Lower lobe of right lung (tissue), 2 donors: ENCODE data around the gene CLCN1. TPM values are rescaled to one million over a fixed set of nuclear protein-coding genes. Genes with fewer than 3 reads are reported as not detected.

Experiments used
- ATAC-seq, 2 donors: fragments of 200-7000 bp; cut with Tn5 transposase; one replicate each; pipeline ENCODE4 v1.9.1; 2020 to 2022; ENCODE audit warnings: mild to moderate bottlenecking in 2 of 2, moderate library complexity in 2 of 2
- DNase-seq: peaks from one replicate; pipeline ENCODE4 v3.0.0-alpha.2; 2020
- H3K27ac ChIP-seq: fragments of 200-600 bp; one replicate; pipeline ENCODE4 v1.8.0; 2022
- H3K27me3 ChIP-seq: fragments of 200-600 bp; one replicate; pipeline ENCODE4 v1.8.0; 2022; ENCODE audit warnings: low read depth
- H3K36me3 ChIP-seq: fragments of 200-600 bp; one replicate; pipeline ENCODE4 v1.8.0; 2022; ENCODE audit warnings: mild to moderate bottlenecking
- H3K4me1 ChIP-seq: fragments of 200-600 bp; one replicate; pipeline ENCODE4 v1.8.0; 2022
- H3K4me3 ChIP-seq: fragments of 200-600 bp; one replicate; pipeline ENCODE4 v1.8.0; 2022; ENCODE audit warnings: mild to moderate bottlenecking
- H3K9me3 ChIP-seq: fragments of 200-600 bp; one replicate; pipeline ENCODE4 v1.8.0; 2022
- intact Hi-C: fragments of 100-400 bp; cut with DNase I; formaldehyde crosslinking; loops from one replicate; pipeline ENCODE4 v1.11.0; 2022
- total RNA-seq: library from RNA; stranded (reverse); fragmentation: NEBNext Ultra II Directional; extraction: Animal tissue kit (Norgen Biotek cat#: 25700); gene quantifications from one replicate; pipeline ENCODE4 v1.2.1, GENCODE V29; 2021
- TF ChIP-seq, protein P1 (sequence below): fragments of 200-600 bp; IDR thresholded peaks from one replicate; pipeline ENCODE4 v1.8.0; 2022; ENCODE audit warnings: antibody characterized with exemption, mild to moderate bottlenecking
- donor health status: DM: no; HTN: yes; CAD: no; lungs with severe emphysema.

The CLCN1 gene
- total RNA-seq, 1 donor from 2014 or later = not detected

DNA sequence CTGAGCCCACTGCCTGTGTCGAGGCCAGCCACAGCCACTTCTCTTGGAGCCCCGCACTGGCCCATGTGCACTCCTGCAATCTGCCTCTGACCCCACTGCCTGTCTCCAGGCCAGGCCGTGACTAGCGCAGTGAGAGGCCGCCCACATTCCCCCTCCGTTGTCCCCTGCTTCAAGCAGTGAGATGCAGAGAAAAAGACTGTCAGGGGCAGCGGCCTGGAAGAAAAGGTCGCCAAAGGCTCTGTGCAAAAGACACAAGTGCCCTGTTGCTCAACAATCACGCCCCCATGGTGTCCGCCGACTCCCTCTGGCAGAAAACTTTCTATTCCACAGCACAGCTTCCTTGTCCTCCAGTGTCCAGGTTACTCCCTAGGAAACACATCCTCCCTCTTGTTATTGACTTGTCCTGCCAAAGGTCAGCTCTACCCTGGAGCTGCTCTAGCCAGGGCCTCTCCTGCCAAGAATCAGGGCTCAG lies 36.7 kb downstream of the CLCN1 start:
- Histone ChIP-seq H3K27ac (no peak overlapping the region), H3K4me1 (no peaks in the 10 kb centered on the region), H3K9me3 (no peaks in the 10 kb centered on the region), H3K4me3 (no peak overlapping the region), H3K36me3 (no peaks in the 10 kb centered on the region), H3K27me3 (no peaks in the 10 kb centered on the region)
- no peak for DNase-seq
- TF ChIP-seq, protein P1, sequence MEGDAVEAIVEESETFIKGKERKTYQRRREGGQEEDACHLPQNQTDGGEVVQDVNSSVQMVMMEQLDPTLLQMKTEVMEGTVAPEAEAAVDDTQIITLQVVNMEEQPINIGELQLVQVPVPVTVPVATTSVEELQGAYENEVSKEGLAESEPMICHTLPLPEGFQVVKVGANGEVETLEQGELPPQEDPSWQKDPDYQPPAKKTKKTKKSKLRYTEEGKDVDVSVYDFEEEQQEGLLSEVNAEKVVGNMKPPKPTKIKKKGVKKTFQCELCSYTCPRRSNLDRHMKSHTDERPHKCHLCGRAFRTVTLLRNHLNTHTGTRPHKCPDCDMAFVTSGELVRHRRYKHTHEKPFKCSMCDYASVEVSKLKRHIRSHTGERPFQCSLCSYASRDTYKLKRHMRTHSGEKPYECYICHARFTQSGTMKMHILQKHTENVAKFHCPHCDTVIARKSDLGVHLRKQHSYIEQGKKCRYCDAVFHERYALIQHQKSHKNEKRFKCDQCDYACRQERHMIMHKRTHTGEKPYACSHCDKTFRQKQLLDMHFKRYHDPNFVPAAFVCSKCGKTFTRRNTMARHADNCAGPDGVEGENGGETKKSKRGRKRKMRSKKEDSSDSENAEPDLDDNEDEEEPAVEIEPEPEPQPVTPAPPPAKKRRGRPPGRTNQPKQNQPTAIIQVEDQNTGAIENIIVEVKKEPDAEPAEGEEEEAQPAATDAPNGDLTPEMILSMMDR = no peak
- intact Hi-C loops = no loop called here
- ATAC-seq = no peak

DNA sequence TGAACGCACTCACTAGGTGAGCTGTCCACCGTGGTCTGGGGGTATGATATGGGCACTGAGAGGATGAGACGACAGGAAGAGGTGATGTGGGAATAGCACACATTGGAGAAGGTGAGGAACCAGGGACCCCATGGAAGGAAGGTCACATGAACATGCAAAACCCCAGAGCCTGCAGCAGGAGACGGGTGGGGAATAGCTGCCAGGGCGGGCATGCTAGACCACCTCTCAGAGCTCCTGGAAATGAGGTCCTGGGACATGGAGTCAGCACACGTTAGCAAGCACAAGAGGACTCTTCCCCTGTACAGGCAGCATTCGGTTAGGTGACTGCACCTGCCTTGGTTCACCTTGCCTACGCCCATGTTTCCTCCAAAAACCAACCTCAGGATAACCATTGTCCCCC lies 38.5 kb downstream of the CLCN1 start:
- Histone ChIP-seq H3K4me3 (no peak overlapping the region), H3K27ac (no peak overlapping the region), H3K27me3 (no peaks in the 10 kb centered on the region), H3K36me3 (no peaks in the 10 kb centered on the region), H3K4me1 (no peaks in the 10 kb centered on the region), H3K9me3 (no peaks in the 10 kb centered on the region)
- ATAC-seq (no peak), DNase-seq (no peak)
- intact Hi-C loops = no loop called here
- TF ChIP-seq, protein P1 = no peak

DNA sequence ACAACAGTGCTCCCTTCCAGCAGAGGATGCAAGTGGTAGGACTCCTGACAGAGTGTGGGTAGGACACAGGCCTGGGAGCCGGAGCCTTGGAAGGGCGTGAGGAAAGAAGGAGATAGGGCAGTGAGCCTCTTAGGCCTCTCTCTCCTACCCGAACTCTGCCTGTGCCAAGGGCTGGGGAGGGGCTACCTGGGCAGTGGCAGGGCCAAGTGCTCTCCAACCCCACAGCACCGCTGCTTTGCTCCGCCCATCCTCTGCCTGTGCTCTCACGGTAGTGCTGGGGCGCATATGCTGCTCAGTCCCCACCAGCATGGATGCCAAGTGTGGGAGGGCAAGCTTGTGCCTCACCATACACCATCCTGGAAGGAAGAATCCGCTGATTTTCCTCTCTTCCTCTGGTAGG lies 39.1 kb downstream of the CLCN1 start:
- no peak overlapping the region for H3K27ac ChIP-seq
- H3K9me3 ChIP-seq = no peaks in the 10 kb centered on the region
- intact Hi-C loops = no loop called here
- H3K36me3 ChIP-seq = no peaks in the 10 kb centered on the region
- DNase-seq (no peak), ATAC-seq (peak; percentile 70 to 80)
- no peak overlapping the region for H3K4me3 ChIP-seq
- H3K27me3 ChIP-seq = no peaks in the 10 kb centered on the region
- TF ChIP-seq, protein P1 = no peak
- no peaks in the 10 kb centered on the region for H3K4me1 ChIP-seq

DNA sequence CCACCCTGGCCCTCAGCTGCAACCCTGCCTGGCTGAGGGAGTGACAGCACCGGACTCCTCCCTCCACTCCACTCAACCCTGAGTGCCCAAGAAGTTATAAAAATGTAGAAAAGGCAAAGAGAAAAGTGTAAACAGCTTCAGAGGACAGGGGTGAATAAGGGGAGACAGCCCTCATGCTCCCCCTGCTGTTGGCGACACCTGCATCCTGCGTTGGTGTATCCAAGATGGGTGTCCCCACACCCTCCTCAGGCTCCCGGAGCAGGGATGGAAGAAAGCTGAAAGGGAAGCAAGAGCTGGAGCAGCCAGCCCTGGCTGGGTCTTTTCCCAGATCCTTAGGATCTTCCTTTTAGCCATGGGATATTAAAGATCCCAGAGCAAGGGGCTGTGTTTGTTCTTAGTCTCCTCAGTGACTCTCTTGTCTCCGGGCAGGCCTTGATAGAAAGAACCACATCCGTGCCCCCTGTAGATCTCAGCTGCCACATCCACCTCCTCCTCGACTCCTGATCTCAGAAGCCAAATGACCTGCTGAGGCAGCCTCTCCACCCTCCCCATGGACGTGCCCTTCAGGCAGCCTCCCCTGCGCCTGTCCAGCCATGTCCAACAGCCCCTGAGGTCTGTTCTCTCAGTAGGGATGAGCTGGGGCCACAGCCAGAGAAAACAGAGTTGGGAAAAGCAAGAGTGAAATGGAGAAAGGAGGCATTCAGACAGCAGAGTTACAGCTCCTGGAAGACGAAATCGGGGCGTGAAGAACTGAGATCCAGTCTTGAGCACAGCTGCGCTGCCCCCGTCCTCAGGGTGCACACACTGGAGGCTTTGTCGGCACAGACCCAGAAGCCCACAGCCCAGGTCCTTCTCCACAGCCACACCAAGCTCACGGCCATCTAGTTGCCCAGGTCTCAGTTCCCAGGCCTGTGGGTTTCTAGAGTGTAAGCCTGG lies 39.8 kb downstream of the CLCN1 start:
- H3K4me1 ChIP-seq = no peaks in the 10 kb centered on the region
- no peak overlapping the region for H3K4me3 ChIP-seq
- peaks cover 3% of the 10 kb centered on the region for H3K27me3 ChIP-seq
- intact Hi-C loops = no loop called here
- ATAC-seq = no peak
- no peak overlapping the region for H3K27ac ChIP-seq
- no peaks in the 10 kb centered on the region for H3K9me3 ChIP-seq
- DNase-seq = no peak
- TF ChIP-seq, protein P1 = no peak
- H3K36me3 ChIP-seq = no peaks in the 10 kb centered on the region

DNA sequence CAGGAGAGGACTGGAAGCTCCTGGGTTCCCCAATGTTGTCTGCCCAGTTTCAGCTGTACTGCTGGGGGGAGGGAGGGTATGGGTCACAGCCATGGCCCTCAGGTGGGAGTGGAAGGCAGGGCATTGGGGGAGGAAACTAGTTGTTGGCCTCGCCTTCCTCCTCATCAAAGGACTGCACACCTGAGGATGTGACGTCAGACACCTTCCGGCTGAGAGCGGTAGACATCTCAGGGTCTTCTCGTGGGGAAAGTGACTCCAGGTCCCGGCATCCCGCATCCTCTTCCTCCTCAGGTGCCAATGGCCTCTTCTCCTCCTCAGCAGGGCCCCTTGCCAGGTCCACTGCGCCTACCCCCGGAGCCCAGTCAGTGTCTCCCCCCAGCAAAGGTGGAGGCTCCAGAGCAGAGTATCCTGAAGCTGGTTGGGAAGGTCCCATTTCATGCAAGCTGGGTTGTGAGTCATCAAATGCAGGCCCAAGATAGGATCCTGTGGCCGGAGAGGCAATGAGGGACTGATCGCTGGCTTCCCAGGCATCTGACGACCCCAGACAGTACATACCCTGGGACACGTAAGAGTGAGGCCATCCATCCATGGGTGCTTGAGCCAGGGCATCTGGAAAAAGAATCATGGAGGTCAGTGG lies 40.6 kb downstream of the CLCN1 start:
- intact Hi-C loops = no loop called here
- H3K4me1 ChIP-seq = peaks cover 2% of the 10 kb centered on the region
- H3K9me3 ChIP-seq = no peaks in the 10 kb centered on the region
- DNase-seq (no peak), ATAC-seq (no peak)
- peaks cover 10% of the 10 kb centered on the region for H3K27me3 ChIP-seq
- no peak overlapping the region for H3K27ac ChIP-seq
- TF ChIP-seq, protein P1 = no peak
- H3K36me3 ChIP-seq = no peaks in the 10 kb centered on the region
- no peak overlapping the region for H3K4me3 ChIP-seq
